Lung microvascular endothelial cell (primary cell): ENCODE data around the gene PDE8A. TPM values are rescaled to one million over a fixed set of nuclear protein-coding genes. Genes with fewer than 3 reads are reported as not detected.
"Not testable (repeated sequence)": the region's sequence is repeated elsewhere in the genome, so short reads cannot be mapped to it uniquely, and the experiment has no call there.

Experiments used
- DNase-seq, 2 donors: peaks; one replicate each; pipeline versions ENCODE4 v3.0.0 to v3.0.0-alpha.2; 2010; ENCODE audit warnings: low read depth in 2 of 2
- total RNA-seq: library from RNA; depleted of rRNA; stranded (reverse); fragments of >200 nt; gene quantifications from 2 replicates; pipeline ENCODE4 v1.2.1, GENCODE V29; 2014

The PDE8A gene
- total RNA-seq, 1 donor from 2014 or later, result 77.0 TPM

GRCh38 chr15:85167568-85167967, 185.9 kb downstream of the PDE8A start:
- DNase-seq, result no peak

GRCh38 chr15:85168642-85169173, 187.1 kb downstream of the PDE8A start:
- DNase-seq, result peak; percentile 27 to 56

DNA sequence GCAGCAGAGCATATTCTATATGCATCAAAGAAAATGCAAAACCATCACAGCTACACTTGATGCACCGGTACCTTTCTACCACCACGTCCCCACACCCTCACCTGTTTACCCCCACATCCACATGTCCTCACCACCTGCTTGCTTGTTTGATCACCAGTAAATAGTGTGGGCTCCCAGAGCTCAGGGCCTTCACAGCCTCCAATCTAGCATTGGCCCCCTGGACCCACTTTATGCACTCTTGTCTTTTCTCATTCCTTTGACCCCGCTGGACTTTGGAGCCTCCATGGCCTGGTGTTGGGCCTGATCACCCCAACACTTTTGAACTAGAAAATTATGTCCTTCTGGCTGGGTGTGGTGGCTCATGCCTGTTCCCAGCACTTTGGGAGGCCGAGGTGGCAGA, 190.1 kb downstream of the PDE8A start:
- peak in 1 of 2 donors; percentile 20 for DNase-seq

DNA sequence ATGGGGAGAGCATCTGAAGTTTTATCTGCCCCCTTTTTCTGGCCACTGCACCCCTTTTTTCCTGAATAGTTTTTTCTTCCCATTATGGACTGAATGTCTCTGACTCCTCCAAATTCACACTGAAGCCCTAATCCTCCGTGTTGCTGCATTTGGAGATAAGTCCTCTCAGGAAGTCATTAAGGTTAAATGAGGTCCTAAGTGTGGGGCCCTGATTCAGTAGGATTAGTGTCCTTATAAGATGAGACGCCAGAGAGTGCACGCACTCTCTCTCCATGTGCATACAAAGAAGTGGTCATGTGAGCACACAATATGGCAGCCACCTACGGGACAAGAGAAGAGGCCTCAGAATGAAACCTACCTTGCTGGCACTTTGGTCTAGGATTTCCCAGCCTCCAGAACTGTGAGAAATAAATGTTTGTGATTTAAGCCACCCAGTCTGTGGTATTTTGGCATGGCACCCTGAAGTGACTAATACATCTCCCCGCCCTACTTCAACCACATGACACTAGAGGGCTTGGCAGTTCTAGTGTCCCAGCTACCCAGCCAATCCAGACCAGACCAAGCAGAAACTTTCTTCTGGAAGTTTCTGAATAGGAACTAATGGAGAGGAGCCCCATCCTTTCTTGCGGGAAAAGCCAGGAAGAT, 191.3 kb downstream of the PDE8A start:
- DNase-seq, result no peak

GRCh38 chr15:85173630-85174029, 192.0 kb downstream of the PDE8A start:
- not testable (repeated sequence) for DNase-seq

- DNase-seq, result no peak
These were observed 192.9 kb downstream of the PDE8A start for GRCh38 chr15:85174521-85174920.

DNA sequence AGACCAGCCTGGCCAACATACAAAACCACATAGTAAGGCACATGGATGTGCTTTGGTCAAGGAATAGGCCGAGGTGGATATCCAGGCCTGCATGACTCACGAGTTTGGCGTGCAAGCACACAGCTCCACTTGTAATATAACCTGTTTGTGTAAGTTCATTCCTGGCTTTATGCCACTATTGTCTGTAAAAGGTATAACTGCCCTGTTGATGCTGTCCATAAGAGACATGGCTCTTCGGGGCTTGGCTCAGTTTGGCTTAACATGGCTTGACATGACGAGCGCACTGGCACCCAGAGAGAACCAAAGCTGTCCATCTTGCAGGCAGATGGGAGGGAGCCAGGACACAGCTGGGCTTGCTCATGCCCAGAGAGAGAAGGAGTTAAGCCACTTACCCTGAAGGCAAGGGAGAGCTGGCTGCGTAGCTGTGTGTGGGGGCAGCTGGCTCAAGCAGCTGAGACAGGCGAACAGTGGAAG, 195.4 kb downstream of the PDE8A start:
- peak; percentile 71 to 83 for DNase-seq

DNA sequence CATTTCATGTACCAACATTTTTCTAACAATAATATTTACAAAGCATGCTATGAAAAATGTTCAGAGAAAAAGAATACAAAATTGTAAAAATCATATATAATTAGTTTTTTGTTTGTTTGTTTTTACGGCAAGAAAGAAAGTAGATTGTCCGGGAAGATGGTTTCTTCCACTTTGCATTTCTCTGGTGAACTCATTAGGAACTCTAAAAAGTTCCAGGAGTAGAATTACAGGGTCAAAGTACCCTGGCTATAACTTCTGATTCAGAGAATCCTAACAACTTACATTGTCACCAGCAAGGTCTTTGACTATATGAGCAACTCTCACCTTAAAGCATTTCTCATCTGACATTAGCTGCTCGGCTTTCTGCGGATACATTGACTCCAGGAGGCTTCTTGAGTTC, 196.7 kb downstream of the PDE8A start:
- no peak for DNase-seq

- DNase-seq, result no peak
These were observed 198.0 kb downstream of the PDE8A start for GRCh38 chr15:85179700-85180099.

GRCh38 chr15:85185350-85185749, 203.7 kb downstream of the PDE8A start:
- DNase-seq, result not testable (repeated sequence)

GRCh38 chr15:85188171-85188577, 206.5 kb downstream of the PDE8A start:
- not testable (repeated sequence) for DNase-seq

Other genes with a start within 250 kb of the PDE8A start
- 2.8 and 4.8 TPM in 2 replicates for gene ZNF592, start 233.3 kb upstream of the PDE8A start, total RNA-seq
- gene ALPK3, start 164.5 kb upstream of the PDE8A start, total RNA-seq, result 22.7 and 45.2 TPM in 2 replicates
- not detected in 2 replicates for gene SLC28A1, start 97.2 kb upstream of the PDE8A start, total RNA-seq